GDM1 (cell line): Measurements from ENCODE around the gene SOX18.

Experiments used
- DNase-seq: peaks from one replicate; lab custom pipeline; 2025; lab: John Stamatoyannopoulos, UW

The SOX18 gene

DNA sequence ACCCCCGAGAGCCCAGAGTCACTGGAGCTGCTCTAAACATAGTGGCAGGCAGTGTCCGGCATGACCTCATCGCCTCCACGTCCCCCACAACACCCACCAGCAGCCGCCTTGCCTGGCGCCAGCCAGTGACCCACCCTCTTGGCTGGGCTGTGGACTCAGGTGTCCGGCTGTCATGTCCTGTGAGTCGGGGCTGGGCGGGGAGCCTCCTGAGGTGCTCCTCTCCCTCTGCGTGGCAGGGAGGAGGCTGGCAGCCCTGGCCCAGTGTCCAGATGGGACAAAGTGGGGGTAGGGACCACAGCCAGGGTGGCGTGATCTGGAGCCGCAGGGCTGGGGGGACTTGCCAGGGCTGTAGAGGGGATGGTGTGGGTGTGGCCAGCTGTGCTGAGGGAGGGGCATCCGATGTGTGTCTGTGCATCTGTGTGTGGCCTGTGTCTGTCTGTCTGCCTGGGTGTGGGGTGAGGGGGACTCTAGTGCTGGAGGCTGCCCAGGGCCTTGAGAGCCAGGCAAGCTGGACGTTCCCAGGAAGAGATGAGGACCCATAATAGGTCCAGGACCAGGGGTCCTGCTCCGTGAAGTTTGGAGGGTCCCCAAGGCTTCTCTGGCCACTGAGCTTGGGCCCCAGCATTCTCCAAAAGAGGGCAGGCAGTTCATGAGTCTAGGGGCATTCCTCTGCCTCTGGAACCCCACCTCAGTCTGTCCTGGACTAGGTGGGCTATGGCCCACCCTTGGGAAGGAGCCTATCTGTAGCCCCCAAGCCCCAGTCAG is 2.3 kb upstream of the SOX18 start:
- DNase-seq: no peak

DNA sequence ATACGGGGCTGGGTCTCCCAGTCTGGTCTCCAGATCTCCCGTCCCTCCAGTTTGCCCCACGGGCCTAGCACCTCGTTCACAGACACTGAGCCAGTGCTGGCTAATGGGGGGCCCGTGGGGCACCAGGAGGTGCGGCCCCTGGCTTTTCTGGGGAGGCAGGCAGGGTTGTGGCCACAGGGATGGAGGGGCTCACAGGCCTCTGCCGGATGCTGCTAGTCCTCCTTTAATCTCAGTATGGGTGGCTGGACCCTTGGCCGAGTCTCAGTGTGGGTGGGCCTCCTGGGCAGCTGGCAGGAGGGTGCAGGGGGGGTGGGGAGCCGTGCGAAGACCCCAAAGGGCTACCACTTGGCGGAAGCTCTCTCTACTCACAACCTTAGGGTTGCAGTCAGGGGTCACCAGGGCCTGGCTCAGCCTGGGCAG is 1.6 kb upstream of the SOX18 start:
- no peak for DNase-seq

DNA sequence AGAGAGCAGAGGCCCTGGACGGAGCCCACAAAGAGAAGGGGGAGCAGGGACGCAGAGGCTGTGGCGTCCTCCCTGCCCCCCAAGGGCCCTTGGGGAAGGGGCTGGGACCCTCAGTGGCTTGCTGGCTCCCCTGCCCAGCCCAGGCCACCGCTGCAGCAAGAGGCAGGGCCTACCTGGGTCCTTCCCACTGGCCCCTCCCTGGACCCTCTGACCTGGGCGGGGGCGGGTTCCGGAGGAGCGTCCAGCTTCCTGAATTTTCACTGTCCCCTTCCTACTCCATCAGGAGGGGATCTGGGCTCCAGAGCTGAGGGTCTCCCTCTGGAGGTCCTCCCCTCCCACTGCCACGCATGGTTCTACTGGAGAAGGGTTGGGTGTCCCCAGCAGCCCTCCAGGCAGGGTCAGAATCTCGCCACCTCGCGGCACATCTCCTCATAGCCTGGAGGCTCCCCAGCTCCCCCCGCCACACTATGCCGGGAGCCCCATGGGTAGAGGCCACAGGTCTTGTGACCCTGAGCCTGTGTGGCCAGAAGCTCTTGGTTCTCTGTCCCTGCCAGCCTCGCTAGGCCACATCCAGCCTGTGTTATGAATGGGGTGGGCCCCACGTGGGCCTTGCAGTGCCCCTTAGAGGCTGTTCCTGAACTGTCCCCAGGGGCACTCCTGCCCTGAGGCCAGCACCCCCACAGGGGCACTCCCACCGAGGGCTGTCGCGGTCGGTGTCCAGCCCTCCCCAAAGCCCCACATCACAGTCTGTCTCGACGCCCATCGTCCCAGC is 1.0 kb upstream of the SOX18 start:
- DNase-seq: no peak

DNA sequence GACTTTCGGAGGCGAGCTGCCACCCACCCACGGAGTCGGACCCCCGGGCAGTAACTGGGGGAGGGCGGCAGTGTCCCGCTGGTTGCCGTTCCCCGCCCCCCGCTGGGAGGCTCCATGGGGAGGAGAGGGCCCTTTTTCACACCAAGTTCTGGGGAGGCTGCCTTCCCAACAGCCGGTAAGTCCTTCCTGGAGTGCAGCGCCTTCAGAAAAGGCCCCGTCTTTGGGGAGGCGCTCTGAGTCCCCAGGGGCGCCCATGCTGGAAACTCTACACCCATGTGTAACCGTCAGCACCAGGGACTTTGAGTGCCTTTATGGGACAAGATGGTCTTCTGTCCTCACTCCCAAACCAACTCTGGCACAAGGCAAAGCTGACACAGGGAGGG is 430 bp upstream of the SOX18 start:
- DNase-seq: no peak

DNA sequence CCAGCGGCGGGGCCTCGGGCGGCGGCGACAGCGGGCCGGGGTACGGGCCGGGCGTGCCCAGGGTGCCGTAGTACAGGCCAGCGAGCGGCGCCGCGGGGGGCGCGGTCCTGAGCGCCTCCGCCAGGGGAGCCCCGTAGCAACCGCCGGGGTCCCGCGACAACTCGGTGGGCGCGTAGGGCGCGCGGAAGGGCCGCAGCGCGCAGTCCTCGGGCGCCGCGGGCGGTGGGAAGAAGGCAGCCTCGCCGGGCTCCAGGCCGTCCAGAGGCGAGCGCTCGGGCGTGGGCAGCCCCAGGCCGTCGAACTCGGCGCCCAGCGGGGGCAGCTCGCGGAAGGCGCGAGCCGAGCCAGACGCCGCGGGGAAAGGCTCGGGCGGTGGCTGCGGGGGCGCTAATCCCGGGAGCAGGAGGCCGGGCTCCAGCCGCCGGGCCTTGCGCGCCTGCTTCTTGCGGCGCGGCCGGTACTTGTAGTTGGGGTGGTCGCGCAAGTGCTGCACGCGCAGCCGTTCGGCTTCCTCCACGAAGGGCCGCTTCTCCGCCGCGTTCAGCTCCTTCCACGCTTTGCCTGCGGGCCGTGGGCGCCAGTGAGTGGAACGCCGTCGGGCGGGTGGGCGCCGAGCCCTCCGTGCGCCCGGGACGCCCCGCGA is 916 bp downstream of the SOX18 start:
- DNase-seq: no peak

DNA sequence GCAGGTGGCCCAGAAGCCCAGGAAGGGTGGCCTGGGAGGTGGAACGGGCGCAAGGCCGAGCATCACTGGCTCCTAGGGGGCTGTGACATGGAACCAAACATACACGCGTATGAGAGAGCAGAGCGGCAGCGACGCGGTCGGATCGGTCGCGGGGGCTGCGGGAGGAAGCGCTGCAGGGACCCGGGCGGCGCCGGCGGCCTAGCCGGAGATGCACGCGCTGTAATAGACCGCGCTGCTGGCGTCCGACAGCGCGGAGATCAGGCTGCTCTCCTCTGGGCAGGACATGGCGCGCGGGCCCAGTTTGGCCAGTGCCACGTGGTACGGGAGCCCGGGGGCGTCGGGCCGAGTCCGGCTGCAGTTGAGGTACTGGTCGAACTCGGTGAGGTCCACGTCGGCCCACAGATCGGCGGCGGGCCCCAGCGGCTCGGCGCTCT is 1.5 kb downstream of the SOX18 start:
- DNase-seq: no peak

DNA sequence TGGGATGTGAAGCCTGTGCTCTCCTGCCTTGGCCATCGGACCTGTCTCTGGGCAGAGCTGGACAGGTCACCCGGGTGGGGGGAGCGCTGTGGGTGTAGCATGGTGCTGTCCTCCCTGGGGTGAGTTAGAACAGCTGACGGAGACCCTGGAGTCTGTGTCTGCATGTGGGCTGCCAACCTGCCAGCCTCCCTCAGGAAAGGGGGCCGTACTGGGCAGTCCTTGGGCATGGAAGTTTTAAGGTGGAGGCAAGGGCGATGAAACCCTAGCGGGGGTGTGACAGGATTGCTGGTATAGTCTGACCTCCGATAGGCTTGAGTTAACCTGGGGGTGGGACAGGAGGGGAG is 2.4 kb downstream of the SOX18 start:
- no peak for DNase-seq

DNA sequence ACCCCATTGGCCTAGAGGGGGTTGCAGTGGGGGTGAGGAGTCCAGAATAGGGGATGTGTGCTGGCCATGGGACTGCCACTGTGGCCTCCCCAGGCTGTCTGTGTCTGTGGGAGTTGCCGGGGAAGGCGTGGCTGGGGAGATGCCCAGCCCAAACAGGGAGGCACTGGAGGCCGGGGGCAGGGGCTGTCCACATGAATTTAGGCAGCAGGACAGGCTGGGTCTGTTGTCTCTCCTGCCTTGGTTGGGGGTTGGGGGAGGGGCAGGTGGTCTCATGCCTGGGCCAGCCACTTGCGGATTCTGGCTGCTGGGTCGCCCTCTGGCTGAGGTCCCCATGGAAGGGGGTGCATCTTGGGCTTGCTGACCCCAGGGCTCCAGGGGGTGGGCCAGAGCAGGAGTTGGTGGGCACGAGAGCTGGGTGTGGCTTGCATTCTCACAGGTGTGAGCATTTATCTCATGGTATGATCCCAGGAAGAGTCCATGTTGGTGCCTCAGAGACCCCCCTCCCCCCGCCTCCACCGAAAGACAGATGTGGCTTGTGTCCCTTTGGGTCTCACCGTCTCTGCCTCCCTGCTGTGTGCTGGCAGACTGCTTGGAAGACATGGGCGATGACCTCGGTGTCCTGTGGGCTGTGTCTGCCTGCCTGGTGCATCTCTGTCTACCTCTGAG is 4.0 kb downstream of the SOX18 start:
- no peak for DNase-seq

DNA sequence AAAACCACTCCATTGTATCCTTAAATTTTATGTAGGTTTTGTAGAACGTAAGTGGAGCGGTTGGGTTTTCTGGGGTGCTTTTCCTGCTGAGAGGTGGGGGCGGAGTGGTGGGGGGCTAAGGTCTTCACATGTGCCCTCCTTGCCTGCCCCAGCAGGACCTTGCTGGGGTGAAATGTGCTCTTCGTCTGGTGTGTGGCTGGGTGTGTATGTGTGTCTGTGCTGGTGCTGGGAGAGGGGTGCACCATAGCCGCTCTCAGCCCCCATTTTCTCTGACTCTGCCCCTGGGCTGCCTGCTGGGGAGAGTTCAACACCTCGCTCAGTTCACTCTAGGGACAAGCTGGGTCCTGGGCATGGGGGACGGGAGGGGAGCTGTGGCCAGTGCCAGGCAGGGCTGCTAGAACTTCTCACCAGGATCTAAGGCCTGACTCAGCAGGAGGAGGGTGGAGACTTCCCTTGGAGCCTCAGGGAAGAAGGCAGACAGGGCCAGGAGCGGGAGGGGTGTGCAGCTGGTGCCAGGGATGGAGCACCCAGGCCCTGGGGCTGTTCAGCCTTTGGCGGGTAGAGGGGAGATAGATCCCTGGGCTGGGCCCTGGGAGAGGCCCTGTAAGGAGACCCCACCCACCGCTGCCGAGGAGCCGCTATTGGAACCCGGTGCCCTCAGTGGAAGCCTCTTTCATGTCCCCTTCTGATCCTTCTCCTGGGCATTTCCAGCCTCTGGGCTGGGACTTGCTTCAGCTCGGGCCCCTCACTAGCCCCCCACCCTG is 4.8 kb downstream of the SOX18 start:
- DNase-seq: no peak

DNA sequence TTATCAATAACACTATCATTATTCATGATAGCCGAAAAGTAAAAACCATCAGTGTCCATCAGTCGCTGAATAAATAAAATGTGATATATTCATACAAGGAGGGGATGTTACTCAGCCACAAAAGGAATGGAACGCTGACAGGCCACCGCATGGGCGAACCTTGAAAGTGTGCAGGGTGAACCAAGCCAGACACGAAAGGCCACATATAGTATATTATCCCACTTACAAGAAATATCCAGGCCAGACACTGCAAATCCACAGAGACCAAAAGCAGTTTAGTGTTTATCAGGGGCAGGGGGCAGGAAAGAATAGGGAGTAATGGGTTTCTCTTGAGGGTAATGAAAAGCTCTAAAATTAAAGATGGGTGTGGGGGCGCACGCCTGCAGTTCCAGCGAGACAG is 5.7 kb downstream of the SOX18 start:
- no peak for DNase-seq

DNA sequence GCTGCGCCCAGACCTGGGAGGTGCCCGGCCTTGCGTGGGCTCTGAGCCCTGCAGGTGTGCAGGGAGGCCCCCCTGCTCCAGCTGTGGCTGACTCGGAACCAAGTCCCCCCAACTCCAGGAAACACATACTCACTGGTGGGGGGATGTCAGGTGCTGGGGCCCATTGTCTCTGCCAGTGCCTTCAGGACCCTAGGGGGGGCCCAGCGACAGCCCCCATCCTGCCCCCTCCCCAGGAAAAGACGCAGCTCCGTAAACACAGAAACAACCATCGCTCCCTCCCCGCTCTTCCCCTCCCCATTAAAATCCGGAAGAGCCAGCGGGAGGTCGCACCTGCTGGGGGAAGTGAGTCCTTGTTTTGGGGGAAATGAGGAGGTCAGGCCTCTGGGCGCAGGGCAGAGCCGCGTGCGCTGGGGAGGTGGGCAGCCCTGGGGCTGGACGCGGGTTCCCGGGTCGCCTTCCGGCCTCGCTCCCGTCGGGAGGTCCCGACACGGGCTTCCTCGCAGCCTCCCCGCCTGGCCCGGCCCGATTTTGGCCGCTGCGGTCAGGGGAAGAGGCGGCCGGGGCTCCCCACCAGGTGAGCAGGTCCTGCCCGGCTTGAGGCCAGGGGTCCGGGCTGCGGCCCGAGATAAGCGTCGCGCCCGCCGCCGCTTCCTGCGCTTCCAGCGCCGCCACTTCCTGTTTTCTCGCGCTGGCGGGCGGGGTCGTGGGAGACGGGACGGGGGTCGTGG is 7.2 kb downstream of the SOX18 start:
- DNase-seq: no peak

DNA sequence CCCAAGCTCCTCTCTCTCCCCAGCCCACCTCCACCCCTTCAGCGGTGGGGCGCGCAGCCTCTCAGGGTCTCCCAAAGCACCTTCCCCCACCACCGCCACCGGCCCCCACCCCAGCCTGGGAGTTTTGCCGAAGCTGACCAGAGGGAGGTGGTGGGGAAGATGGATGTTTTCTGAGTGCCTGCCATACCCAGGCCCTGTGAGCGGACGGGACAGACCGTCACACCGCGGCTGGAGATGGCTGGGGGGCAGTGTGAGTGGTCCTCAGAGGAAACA is 7.7 kb downstream of the SOX18 start:
- DNase-seq: no peak

DNA sequence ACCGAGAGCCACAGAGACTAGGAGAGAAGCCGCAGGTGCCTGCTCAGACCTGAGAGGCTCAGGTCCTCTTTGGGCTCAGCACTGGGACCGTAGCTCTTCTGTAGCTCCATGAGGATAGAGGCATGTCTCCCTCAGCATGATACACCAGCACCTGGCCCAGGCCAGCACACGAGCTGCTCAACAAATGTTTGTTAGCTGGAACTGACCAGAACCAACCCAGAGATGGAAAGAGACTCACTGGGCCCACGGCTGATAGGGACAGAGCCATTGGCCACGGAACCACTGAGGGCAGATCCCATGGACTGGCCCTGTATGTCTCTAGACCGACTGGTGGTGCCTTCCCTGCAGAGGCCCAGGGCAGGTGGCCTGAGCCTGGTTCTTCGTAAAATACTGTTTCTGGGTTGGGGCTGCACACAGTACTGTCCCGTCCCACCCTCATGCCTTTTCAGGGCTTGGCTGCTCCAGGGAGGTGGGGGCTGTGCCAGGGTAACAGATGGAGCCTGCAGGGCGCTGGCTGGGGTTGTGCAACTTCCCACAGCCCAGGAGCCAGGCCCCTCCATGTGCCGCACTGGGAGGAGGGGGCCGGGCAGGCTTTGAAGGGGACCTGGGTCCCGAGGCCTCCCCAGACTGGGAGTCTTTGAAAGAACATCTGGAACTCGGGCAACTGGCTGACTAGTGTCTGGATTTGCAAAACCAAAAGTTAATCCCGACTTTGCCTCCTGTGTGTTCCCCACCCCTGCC is 8.2 kb downstream of the SOX18 start:
- no peak for DNase-seq

DNA sequence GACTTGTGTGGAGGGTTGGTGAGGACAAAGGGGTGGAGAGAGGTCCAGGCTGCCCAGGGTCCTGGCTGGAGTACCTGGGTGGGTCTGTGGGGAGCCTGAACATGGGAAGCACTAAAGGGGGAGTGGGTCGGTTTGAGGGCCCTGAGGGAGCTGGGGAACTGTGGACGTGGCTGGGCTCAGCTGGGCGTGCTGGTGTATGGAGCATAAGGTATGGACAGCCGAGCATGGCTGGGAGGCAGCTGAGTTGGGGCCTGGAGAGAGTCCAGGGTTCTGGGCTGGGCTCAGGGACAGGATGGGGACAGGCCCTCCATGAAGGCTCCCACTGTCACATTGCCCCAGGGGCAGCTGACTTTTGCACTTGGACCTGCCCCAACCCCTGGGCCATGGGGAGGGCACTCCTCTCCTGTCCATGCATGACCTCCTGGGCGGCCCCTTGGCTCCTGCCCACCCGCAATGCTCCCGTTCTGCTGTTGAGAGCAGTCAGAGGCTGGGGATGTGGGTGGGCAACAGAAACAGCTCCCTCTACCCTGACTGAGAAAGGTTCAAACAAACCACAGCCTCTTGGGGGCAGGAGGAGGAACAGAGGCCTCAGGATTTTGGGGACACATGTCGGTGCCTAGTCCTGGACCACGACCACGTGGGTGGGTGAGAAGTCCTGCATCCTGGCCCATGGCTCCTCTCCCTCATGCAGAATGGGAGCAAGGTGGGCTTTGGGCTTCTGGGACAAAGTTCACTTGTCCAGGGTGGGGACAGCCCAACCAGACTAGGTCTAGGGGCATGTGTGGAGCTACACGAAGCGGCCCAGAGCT is 9.0 kb downstream of the SOX18 start:
- DNase-seq: no peak

DNA sequence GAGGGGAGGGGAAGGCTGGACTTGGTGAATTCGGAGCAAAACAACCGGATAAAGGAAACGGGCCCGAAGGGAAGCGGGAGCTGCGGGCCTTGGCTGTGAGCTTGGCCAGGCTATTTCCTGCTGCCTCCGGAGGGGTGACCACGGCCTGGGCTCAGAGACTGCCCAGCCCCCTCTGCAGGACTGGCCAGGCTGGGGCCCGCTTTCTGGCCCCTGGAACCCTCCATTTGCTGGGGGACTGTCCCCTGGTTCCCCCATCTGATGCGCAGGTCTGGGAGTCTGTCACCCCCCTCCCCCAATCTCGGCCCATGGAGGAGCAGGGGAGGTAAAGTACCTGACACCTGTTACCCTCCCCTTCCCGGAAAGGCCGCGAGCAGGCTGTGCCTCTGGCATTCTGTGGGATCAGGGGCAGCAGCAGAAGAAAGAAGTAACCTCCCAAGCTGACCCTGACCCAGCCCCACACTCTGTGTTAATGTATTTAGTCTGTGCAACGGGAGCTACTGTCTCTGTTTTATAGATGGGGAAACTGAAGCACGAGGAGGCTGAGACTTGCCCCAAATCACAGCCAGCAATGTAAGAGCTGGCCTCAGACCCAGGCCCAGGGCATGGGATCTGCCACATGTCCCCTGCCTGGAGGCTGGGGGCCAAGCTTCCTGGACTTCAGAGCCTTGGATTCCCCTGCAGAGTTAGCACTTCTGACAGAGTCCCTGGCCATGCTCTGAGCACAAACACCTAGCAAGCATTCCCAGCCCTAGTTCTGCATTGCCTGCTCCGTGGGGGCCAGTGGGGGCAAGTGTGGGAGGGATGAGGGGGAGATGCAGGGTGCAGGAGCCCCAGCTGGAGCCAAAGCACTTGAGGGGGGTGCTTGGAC is 9.9 kb downstream of the SOX18 start:
- DNase-seq: no peak

DNA sequence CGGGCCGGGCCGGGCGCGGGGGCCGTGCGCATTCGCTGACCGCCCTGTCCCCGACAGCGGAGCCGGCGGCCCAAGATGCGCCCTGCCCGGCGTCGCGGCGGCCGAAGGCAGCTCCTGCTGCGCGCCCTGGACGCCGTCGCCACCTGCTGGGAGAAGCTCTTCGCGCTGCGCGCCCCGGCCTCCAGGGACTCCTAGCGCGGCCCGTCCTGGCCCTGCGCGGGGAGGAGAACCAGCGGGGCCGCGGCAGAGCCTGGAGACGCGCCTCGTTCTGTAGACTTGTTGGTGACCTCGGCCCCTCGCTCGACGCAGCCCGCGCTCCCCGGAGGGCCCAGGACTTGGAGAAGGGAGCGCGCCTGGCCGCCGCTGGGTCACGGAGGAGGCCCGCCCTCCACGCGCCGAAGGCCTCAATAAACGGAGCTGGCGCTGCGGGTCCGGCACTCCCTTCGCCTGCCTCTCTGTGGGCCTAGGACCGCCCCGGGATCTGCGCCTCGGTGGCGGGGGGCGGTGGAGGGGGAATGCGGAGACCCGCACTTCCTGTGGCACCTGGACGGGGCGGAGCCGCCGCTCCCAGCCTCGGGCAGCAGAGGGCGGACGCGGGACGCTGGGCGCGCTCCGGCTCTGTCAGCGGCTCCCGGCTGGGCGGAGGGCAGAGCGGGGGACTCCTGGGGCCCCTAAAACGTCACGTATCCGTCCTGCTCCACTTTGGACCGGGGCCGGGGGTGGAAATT is 10.7 kb downstream of the SOX18 start:
- DNase-seq: peak; percentile 65

DNA sequence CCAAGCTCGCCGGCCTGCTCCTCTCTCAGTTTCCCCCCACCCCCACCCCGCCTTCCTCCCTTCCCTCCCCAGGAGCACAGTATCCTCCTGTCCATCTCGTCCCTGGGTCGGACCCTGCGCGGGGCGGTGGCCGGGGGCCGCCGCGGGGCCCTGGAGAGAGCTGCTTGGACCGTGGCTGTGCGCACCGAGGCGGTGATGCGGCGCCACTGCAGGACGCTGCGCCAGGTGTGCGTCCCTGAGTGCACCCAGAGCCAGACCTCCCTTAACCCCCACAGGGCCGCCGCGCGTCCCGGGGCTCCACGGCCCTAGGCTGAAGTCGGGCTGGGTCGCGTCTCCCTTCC is 11.2 kb downstream of the SOX18 start:
- no peak for DNase-seq

DNA sequence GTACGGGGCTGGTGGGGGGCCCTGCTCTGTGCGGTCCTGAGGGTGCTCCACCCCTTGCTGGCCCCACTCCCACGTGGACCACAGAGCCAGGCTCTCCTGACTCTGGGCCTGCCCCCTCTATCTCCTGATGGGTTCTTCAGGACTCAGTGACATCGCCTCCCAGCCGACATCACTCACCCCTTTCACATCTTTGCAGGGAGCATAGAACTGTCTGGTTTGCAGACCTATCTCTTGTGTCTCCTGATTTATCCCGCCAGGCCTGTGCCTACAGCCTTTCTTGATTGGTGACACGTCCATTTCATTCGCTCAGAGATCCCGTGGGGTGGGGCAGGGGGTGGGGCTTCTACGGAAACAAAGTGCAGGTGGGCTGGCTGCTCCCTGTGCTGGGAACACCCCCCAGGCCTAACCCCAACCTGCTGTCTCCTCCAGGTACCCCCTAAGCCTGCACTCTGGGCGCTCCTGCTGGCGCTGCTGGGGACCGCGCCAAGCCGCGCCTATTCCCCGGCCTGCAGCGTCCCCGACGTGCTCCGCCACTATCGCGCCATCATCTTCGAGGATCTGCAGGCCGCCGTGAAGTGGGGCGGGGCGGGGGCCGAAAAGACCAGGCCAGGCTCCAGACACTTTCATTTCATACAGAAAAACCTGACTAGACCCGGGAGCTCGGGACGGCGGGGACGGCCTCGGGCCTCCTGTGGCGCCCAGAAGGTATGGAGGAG is 11.8 kb downstream of the SOX18 start:
- no peak for DNase-seq
